GM21825 (cell line): ENCODE data around the gene DCC.

ENCODE experiments used
- ATAC-seq: cut with Tn5 transposase; IDR thresholded peaks from one replicate; pipeline ENCODE4 v1.9.1; 2021; ENCODE audit warnings: mild to moderate bottlenecking, moderate library complexity; ENCODE audit not compliant: unreplicated experiment

Gene DCC

GRCh38 chr18:52489396-52490306 lies 149.7 kb downstream of the DCC start:
- no peak for ATAC-seq

- ATAC-seq: no peak
Measured at GRCh38 chr18:52496426-52496825, 156.4 kb downstream of the DCC start.

- ATAC-seq: no peak
Measured at GRCh38 chr18:52499016-52499415, 159.0 kb downstream of the DCC start.

- no peak for ATAC-seq
Measured at GRCh38 chr18:52499644-52500043, 159.6 kb downstream of the DCC start.

- ATAC-seq: no peak
Measured at GRCh38 chr18:52504589-52504988, 164.6 kb downstream of the DCC start.

- no peak for ATAC-seq
Measured at GRCh38 chr18:52510139-52510538, 170.1 kb downstream of the DCC start.

GRCh38 chr18:52518086-52518485 lies 178.1 kb downstream of the DCC start:
- ATAC-seq: no peak

- ATAC-seq: no peak
Measured at GRCh38 chr18:52519021-52519420, 179.0 kb downstream of the DCC start.

GRCh38 chr18:52523566-52523965 lies 183.6 kb downstream of the DCC start:
- no peak for ATAC-seq

GRCh38 chr18:52531836-52532235 lies 191.8 kb downstream of the DCC start:
- no peak for ATAC-seq

- ATAC-seq: no peak
Measured at GRCh38 chr18:52536039-52536438, 196.0 kb downstream of the DCC start.

GRCh38 chr18:52537261-52537660 lies 197.3 kb downstream of the DCC start:
- ATAC-seq: no peak

- no peak for ATAC-seq
Measured at GRCh38 chr18:52541056-52541455, 201.1 kb downstream of the DCC start.

- no peak for ATAC-seq
Measured at GRCh38 chr18:52544086-52544485, 204.1 kb downstream of the DCC start.

- ATAC-seq: no peak
Measured at GRCh38 chr18:52546686-52547346, 206.8 kb downstream of the DCC start.

- ATAC-seq: no peak
Measured at GRCh38 chr18:52553441-52553840, 213.4 kb downstream of the DCC start.

GRCh38 chr18:52554180-52554579 lies 214.2 kb downstream of the DCC start:
- no peak for ATAC-seq

GRCh38 chr18:52567360-52567759 lies 227.4 kb downstream of the DCC start:
- no peak for ATAC-seq

GRCh38 chr18:52569492-52569891 lies 229.5 kb downstream of the DCC start:
- ATAC-seq: no peak

GRCh38 chr18:52570975-52571374 lies 231.0 kb downstream of the DCC start:
- ATAC-seq: no peak

GRCh38 chr18:52572036-52573000 lies 232.3 kb downstream of the DCC start:
- ATAC-seq: no peak
